Naive thymus-derived CD4-positive, alpha-beta T cell (primary cell): Measurements from ENCODE around the gene CA4. TPM values are rescaled to one million over a fixed set of nuclear protein-coding genes. Genes with fewer than 3 reads are reported as not detected.

ENCODE experiments used
- polyA plus RNA-seq, 2 donors: library from polyadenylated mRNA; unstranded; fragments of 300-500 nt; fragmentation: Illumina TruSeq; gene quantifications; one replicate each; pipeline ENCODE4 v1.2.3, GENCODE V29; 2021
- total RNA-seq, 6 experiments: library from RNA in 5 of 6; stranded (reverse) in 5 of 6; gene quantifications; 1 replicate in 5 of 6; 2 replicates in 1 of 6; pipeline ENCODE4 v1.2.3 and lab custom pipeline; 2021 to 2026

Gene CA4
- total and polyA plus RNA-seq, 7 experiments from 2014 or later = not detected

Other genes with a start within 250 kb of the CA4 start
- gene RNFT1, start 185.2 kb upstream of the CA4 start, total RNA-seq = 10 to 100 TPM; 22.8 to 45.8 (median 33.1) TPM
- gene RNFT1, start 185.2 kb upstream of the CA4 start, polyA plus RNA-seq = 10 to 100 TPM; 26.3 to 31.6 TPM
- 10 to 100 TPM; 16.9 to 34.7 (median 19.1) TPM for gene HEATR6, start 71.1 kb upstream of the CA4 start, total RNA-seq
- 10 to 100 TPM; 10.3 to 10.6 TPM for gene HEATR6, start 71.1 kb upstream of the CA4 start, polyA plus RNA-seq
- gene USP32, start 242.2 kb downstream of the CA4 start, total RNA-seq = 10 to 100 TPM; 31.6 to 58.1 (median 35.4) TPM
- gene USP32, start 242.2 kb downstream of the CA4 start, polyA plus RNA-seq = 1 to 10 TPM; 6.6 to 8.9 TPM